NB4 (cell line): ENCODE results near the gene RAB27B.

Experiments
- DNase-seq: peaks from one replicate; pipeline ENCODE4 v3.0.0; 2010; ENCODE audit warnings: low read depth
- H3K4me3 ChIP-seq: one replicate; pipeline ENCODE4 v1.5.1; 2011; ENCODE audit warnings: mild to moderate bottlenecking, low read depth, low read length, moderate library complexity
- MYC ChIP-seq: IDR thresholded peaks from 2 replicates; pipeline ENCODE4 v1.6.1; 2011; ENCODE audit warnings: low read depth, low read length
- POLR2A ChIP-seq: IDR thresholded peaks from 2 replicates; pipeline ENCODE4 v1.6.1; 2011; ENCODE audit warnings: mild to moderate bottlenecking; ENCODE audit not compliant: insufficient read length; ENCODE audit errors: extremely low read depth
- TF ChIP-seq, protein P1 (sequence below): IDR thresholded peaks from one replicate; pipeline ENCODE4 v1.5.1; 2012; ENCODE audit warnings: low read depth, low read length
- TF ChIP-seq, protein P2 (sequence below): IDR thresholded peaks from 2 replicates; pipeline ENCODE4 v1.6.1; 2011; ENCODE audit warnings: low read depth, low read length

Gene RAB27B

GRCh38 chr18:54942569-54942968, 114.3 kb downstream of the RAB27B start:
- DNase-seq: no peak
- TF ChIP-seq POLR2A (no peak), MYC (no peak)
- TF ChIP-seq, protein P1, sequence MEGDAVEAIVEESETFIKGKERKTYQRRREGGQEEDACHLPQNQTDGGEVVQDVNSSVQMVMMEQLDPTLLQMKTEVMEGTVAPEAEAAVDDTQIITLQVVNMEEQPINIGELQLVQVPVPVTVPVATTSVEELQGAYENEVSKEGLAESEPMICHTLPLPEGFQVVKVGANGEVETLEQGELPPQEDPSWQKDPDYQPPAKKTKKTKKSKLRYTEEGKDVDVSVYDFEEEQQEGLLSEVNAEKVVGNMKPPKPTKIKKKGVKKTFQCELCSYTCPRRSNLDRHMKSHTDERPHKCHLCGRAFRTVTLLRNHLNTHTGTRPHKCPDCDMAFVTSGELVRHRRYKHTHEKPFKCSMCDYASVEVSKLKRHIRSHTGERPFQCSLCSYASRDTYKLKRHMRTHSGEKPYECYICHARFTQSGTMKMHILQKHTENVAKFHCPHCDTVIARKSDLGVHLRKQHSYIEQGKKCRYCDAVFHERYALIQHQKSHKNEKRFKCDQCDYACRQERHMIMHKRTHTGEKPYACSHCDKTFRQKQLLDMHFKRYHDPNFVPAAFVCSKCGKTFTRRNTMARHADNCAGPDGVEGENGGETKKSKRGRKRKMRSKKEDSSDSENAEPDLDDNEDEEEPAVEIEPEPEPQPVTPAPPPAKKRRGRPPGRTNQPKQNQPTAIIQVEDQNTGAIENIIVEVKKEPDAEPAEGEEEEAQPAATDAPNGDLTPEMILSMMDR: no peak
- TF ChIP-seq, protein P2, sequence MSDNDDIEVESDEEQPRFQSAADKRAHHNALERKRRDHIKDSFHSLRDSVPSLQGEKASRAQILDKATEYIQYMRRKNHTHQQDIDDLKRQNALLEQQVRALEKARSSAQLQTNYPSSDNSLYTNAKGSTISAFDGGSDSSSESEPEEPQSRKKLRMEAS: no peak

More at GRCh38 chr18:54942569-54942968, 114.3 kb downstream of the RAB27B start:
- H3K4me3 ChIP-seq: no peak overlapping the region
